ENCODE results near the gene KRT9.

GRCh38 chr17:41555105-41555887 lies 16.6 kb downstream of the KRT9 start:
- TF ChIP-seq CTCF (IDR thresholded peaks at IDR 0.05) = no peak
- no peak for TF ChIP-seq POLR2A (IDR thresholded peaks at IDR 0.05)
- TF ChIP-seq EP300 (IDR thresholded peaks at IDR 0.05) = no peak
- no peak for TF ChIP-seq POLR2AphosphoS5 (IDR thresholded peaks at IDR 0.05)

Data from upper lobe of left lung (tissue), 4 donors.